ENCODE results near the gene TBC1D8.
"Not testable (repeated sequence)": the region's sequence is repeated elsewhere in the genome, so short reads cannot be mapped to it uniquely, and the experiment has no call there.

TBC1D8 gene

DNA sequence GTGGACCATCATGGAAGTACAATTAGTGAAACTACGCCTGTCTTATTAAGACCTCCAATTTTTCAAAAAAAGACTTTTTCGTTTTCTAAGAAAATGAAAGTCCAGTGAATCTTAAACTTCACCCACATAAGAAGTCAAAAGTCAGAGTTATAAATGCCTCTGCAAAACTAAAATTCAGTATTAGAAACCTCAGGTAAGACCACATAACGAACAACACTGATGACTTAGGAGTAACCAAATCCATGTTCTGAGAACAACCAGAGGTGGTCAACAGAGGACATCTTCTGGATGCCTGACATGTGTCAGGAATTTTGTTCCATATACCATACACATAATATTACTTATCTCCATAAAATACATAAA is 86.7 kb downstream of the TBC1D8 start:
- DNase-seq (ENCODE audit: low read depth, low spot score), result no peak

DNA sequence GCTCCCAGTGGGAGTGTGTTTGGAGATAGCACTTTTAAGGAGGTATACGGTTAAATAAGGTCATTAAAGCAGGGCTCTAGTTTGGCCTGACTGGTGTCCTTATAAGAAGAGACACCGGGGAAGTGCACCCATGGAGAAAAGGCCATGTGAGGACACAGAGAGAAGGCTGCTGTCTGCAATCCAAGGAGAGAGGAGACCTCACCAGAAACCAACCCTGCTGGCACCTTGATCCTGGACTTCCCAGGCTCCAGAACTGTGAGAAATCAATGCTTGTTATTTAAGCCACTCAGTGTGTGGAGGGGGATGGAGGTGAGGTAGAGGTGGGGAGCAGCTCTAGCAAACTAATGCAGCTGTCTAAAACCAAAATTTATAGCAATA is 87.1 kb downstream of the TBC1D8 start:
- DNase-seq (ENCODE audit: low read depth, low spot score), result no peak

DNA sequence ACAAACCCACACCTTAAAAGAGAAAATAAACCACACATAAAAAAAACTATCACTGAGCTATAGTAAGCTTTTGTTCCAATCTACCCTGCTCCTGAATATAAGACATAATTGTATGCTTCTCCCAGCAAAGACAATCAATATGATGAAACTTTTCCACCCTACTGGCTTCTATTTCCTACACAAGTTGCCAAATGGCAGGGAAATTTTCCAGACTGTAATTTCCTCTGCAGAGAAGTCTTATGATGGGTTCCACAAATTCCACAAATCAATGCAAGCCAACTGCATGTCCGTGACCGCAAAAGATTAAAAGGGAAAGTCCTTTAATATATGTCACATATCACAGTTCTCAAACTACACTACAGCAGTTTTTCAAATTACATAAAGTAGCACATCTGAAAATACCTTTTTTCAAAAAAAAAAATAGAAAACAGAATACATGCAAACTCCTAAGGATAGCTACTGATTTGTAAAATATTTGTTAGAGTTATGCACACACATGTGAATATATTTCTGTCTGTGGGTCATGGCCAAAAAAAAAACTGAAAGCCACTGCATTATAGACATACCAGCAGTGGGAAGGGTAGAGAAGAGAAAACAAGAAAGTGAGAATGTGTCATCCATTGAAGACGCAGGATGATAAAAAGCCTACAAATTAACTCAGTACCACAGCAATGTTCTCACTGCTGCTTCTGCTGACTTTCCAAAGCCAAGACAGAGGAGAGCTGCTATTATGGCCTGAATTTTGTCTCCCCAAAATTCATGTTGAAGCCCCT is 87.6 kb downstream of the TBC1D8 start:
- no peak for DNase-seq (ENCODE audit: low read depth, low spot score)

DNA sequence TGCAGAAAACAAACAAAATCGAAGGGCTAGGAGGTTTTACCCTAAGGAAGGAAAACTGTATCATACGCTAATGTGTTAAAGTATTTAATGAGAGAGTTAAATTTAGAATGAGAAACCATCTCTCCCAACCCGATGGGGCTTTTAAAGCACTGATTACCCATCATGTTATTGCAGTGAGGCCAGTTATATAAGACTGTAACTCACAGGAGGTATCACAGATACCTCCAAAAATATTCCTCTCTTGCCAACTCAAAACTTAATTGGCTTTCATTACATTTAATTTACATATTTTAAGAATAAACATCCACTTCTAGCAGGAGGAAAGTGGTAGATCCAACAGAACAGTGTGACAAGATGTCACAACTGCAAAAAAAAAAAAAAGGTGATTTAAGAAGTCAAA is 92.8 kb downstream of the TBC1D8 start:
- DNase-seq (ENCODE audit: low read depth, low spot score), result no peak

DNA sequence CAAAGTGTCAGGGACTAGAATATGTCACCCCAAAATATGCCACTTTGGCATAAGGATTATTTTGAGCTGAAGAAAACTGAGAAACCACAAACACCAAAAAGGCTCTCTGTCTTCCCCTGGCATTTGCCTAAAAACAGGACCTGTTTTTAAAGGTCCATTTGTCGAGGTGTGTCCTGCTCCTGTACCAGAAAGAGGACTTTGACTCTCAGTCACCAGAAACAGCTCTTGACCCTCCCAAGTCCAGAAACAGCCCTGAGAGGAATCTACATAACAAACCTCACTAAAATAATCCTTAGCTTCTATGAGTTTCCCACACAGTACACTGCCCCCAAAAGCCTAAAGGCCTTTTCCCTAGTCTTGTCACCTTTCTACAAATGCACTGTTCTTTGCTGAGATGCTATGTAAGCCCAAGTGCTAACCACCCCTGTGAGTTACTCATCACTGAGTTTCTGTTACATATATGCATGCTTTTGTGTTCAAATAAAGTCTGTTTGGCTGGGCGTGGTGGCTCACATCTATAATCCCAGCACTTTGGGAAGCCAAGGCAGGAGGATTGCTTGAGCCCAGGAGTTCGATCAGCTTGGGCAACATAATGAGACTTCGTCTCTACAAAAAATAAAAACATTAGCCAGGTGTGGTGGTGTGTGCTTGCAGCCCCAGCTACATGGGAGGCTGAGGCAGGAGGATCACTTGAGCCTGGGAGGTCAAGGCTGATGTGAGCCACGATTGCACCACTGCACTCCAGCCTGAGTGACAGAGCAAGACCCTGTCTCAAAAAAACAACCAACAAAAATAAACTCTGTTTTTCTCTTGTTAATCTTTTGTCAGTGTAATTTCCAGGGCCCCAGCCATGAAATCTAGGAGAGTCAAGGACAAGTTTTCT is 93.9 kb downstream of the TBC1D8 start:
- no peak for DNase-seq (ENCODE audit: low read depth, low spot score)

DNA sequence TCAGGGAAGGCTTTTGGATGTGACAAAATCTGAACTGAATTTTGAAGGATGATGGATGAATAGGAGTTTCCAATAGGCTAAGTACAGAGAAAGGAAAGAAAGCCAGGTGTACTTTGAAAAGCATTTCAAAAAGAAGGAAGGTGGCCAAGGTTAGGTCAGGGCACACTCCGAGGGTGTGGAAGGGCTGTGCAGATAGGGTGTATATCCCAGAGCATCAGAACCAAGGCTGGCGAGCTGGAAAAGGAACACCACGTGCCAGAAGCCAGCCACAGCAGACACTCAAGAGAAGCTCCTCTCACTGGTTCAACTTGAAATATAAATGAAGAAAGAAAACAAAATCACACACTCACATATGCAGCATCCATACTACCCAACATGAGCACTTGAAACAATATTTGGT is 98.1 kb downstream of the TBC1D8 start:
- no peak for DNase-seq (ENCODE audit: low read depth, low spot score)

DNA sequence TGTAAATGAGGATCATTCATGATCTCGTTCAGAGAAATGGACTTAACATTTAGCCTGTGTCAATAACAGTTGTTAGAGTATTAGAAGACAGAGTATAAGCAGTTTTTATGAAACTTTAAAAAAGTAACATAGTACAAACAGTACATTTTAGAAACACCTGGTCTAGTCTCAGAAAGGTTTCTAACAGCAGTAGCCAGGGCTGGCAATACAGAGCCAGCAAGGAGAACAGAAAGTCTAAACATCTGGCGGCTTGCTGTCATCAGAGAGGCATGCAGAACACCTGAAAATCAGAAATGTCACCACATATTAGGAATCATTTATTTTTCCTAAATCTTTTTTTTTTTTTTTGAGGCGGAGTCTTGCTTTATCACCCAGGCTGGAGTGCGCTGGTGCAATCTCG is 99.0 kb downstream of the TBC1D8 start:
- DNase-seq (ENCODE audit: low read depth, low spot score), result no peak

DNA sequence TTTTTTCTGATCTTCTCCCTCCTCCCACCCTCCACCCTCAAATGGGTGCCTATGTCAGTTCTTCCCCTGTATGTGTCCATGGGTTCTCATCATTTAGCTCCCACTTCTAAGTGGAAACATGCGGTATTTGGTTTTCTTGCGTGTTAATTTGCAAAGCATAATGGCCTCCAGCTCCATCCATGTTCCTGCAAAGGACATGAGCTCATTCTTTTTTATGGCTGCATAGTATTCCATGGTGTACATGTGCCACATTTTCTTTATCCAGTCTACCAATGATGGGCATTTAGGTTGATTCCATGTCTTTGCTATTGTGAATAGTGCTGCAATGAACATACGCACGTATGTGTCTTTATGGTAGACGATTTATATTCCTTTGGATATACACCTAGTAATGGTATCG is 100.3 kb downstream of the TBC1D8 start:
- not testable (repeated sequence) for DNase-seq (ENCODE audit: low read depth, low spot score)

DNA sequence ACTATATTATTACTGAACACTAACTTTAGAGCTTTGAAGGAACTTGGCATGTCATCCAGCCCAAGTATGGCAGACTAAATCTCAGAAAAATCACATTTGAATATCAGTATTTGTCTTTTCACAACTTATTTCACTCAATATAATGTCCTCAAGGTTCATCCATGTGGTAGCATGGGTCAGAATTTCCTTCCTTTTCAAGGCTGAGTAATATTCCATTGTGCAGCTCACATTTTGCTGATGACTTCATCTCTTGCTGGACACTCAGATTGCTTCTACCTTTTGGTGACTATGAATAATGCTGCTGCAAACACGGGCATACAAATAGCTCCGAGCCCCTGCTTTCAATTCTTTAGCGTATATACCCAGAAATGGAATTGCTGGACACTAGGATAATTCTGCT is 102.4 kb downstream of the TBC1D8 start:
- DNase-seq (ENCODE audit: low read depth, low spot score), result no peak

DNA sequence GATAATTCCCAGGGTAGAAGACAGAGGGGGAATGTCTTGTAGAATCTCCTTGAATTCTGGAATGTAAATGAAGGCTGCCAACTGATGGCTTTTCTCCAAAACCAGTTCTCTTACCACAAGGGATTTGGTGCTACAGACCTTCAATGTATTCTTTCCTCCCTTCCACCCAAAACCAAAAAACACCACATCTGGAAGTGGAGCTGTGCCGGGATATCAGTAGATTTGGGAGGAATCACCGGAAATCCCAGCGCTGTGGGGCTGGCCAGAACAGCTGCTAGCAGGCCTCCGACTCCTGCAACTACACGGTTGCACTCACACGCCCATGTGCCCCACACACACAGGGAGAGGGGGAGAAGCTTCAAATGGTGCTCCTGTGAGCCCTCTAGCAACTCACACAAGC is 103.4 kb downstream of the TBC1D8 start:
- no peak for DNase-seq (ENCODE audit: low read depth, low spot score)

DNA sequence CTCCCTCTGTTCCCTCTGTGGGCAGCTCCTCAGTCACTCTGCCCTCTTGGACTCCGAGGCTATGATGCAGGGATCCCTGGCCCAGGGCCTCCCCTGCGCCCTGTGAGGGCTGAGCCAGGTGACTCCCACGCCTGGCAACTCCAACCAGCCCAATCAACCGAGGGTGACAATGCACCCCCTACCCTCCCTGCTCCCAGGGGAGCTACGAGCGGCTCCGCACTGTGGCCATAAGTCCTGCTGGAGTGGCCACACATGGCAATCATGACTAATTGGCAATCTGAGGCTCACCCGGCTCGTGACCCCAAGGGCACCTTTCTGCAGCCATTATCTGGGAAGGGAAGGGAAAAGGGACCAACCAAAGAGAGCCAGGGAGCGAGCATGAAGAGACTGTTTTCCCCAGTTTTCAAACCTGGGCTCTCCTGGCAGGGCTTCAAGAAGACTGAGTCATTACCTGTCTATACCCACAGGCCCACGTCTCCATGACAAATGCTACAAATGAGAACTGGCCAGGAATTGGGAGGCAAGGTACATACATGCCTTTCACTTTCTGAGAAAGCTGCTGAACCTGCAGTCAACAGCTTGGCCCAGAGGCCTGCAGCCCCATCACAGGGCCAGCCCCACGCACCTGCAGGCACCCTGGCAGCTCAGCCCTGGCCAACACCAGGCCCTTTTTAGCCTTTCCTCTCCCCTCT is 104.0 kb downstream of the TBC1D8 start:
- DNase-seq (ENCODE audit: low read depth, low spot score), result no peak

DNA sequence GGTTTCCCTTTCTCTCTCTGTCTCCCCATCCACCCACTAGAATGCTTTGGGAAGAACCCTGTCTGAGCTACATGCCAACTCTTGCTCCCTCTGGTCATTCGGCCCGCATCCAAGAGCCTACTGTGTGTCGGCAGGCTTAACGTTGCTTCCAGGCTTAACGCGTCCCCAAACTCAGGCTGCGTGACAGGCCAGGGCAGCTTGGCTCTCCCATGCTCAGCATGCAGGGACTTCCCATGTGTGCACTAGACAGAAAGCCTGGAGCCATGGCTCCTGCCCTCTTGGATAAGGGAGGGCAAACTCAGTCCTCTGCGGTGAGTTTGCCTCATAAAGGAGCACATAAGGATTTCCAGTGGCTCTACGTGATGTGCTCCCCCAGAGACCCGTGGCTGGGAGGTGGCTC is 105.9 kb downstream of the TBC1D8 start:
- no peak for DNase-seq (ENCODE audit: low read depth, low spot score)

DNA sequence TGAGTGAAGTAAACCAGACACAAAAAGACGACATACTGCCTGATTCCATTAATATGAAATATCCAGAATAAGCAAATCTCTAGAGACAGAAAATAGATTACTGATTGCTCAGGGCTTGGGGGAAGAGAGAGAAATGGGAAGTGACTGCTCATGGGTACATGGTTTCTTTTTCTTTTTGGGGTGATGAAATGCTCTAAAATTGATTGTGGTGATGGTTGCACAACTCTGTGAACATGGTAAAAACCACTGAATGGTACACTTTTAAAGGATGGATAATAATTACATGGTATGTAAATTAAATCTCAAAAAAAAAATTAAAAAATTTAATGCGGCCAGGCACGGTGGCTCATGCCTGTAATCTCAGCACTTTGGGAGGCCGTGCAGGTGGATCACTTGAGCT is 109.8 kb downstream of the TBC1D8 start:
- DNase-seq (ENCODE audit: low read depth, low spot score), result no peak

DNA sequence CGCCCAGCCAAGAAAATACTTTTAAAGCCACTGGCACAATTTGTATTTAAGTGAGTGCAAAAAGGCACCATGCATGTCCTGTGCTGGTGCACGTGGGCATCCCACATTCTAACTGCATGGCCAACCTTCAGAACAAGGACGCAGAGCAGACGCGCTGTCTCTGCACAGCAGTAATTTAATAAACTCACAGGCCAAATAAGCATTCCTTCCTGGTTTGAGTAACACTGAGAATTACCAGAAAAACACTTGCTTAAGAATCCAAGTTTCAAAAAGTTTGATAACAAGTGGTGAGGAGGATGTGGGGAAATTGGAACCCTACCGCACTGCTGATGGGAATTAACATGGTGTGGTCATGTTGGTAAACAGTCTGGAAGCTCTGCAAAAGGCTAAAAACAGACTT is 110.4 kb downstream of the TBC1D8 start:
- no peak for DNase-seq (ENCODE audit: low read depth, low spot score)

DNA sequence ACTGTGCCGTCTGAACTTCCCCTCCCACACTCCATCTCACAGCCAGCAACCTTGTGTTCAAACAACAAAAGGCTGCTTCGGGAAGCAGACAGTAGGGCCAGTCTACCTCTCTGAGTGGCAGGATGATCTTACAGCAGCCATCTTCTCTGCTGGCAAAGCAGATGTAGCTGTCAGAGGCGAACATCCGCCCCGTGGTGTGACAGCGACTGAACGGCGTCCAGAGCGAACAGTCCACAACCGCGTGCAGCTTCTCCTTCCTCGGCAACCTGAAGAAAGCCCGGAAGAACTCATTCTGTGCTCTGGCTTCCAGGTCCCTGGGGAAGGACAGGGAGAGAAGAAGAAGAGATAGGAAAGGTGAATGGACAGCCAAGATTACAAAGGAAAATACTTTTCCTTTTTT is 111.1 kb downstream of the TBC1D8 start:
- no peak for DNase-seq (ENCODE audit: low read depth, low spot score)

DNA sequence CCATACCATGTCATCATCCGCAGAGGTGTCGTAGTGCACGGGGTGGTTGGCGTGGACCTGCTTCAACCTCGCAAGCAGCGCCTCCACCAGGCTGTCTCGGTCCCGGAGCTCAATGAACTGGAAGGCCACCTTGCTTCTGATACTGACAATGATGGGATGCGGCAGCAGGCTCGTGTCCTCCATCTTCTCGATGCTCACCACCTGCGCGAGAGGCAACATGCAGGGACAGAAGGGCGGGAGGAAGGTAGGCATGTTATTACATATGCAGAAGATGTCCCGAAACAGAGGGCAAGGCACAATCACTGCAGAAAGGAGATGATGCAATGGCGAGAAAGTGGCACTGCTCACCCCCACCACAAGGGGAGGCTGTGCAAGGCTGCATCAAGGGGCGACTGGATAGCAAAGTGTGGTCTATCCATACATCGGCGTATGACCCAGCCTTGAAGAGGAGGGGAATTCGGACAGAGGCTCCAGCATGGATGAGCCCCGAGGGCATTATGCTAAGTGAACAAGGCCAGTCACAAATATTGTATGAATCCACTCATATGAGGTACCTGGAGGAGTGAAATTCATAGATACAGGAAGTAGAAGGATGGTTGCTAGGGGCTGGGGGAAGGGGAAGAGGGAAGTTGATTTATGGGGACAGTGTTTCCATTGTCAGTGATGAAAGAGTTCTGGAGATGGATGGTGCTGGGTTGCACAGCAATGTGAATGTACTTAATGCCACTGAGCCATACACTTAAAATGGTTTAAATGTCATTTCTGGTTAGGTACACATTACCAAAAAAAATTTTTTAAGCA is 112.5 kb downstream of the TBC1D8 start:
- DNase-seq (ENCODE audit: low read depth, low spot score), result no peak

DNA sequence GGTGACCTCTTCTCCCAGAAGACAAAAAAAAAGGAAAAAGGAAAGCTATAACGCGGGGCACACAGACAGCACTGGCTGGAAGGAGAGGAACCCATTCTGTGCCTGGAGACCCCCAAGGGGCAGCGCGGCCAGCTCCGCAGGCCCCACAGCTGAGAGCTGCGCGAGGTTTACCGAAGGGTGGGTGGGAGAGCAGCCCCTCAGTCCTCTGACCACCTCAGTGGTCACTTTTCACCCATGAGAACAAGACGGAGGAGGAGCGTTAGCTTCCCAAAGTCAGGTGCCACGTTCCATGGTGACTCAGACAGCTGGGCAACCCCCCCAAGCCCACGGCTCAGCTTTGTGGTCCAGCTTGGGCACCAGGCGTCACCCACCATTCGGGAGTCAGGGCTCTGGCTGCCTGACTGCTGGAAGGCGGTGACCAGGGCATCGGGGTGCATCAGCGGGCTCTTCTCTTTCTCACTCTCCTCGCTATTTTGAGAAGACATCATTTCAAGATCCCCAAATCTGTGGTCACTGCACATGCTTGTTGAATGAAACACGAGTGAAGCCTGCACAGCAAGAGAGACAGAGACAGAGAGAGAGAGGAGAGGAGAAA is 113.9 kb downstream of the TBC1D8 start:
- no peak for DNase-seq (ENCODE audit: low read depth, low spot score)

DNA sequence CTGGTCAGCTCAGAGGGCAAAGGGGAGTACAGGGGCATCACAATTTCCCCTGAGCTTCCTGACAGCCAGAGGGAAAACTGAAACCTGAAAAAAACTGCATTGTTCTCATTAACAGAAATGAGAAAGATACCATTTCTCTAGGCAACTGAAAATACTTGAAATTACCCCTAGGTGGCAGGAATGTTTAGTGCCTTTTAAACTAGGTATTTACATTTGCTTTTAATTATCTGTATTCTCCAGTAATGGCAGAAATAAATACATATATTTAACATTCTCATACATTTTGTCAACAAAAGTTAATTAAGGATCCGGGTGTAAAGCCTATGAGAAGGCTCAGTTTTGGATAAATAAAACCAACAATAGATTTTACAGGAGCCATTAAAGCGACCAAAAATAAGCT is 114.6 kb downstream of the TBC1D8 start:
- DNase-seq (ENCODE audit: low read depth, low spot score), result no peak

DNA sequence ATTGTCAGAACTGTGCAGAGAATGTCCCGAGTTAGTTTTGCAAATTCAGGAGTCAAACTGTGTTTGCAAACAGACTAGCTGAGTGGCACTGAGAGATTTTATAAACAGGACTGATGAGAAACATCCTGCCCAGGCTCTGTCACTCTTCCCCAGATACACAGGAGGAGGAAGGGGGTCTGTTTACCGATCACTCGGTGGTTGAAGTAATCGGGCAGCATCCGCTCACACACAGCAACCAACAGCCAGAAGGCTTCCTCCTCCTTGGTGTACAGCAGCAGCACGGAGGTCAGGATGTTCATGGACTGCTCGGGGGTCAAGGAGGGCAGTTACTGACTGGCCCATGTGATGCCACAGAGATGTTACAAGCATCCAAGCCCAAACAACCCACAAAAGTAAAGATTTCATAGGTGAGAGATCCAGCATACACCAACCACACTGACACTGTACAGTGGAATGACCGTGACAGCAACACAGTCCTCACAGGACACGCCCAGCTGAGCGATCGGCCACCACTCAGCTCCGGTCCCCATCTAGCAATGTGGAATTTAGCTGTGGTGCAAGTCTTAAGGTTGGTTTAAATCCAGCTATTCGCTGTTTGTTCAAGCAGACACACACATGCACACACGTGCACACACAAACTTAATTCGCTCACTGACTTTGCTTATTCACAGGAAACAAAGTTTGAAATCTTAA is 119.0 kb downstream of the TBC1D8 start:
- DNase-seq (ENCODE audit: low read depth, low spot score), result no peak

DNA sequence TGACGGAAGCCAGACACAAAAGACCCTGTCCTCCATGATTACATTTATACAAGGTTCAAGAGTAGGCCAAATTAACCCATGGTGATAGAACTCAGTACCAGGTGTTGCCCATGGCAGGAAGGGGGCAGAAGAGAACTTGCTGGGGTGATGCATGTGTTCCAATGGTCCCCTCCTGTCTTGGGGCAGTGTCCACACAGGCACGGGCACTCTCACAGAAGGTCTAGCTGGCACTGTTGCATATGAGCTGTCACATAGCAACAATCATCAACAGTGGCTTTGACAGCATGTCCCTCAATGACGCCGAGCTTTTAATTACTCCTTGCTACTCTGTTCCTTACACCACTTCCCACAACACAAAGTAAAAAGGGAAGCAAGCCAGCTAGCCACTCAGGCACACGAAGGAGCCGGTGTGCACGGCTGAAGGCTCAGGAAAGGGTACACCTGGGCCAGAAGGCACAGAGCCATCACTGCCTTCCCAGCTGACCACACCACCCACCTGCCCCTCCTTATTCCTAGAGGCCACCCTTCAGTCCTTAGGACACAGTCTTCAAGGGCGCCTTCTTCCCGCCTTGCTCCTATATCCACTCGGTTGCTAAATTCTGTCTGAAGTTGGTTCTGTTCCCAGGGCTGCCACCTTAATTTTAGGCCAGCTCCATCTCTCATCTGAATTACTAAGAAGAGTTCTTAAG is 120.2 kb downstream of the TBC1D8 start:
- DNase-seq (ENCODE audit: low read depth, low spot score), result no peak

All from iPS DF 19.7 (cell line).